Mesodermal cell (in vitro differentiated cells): Measurements from ENCODE around the gene NETO2.
"Not testable (repeated sequence)": the region's sequence is repeated elsewhere in the genome, so short reads cannot be mapped to it uniquely, and the experiment has no call there.

ENCODE experiments used
- H3K27ac ChIP-seq: 2 replicates; pipeline ENCODE4 v1.7.0; 2013; ENCODE audit warnings: mild to moderate bottlenecking, low read depth, low read length, moderate library complexity; ENCODE audit not compliant: severe bottlenecking
- H3K36me3 ChIP-seq: 2 replicates; pipeline ENCODE4 v1.7.1; 2013; ENCODE audit warnings: mild to moderate bottlenecking, low read length, moderate library complexity; ENCODE audit not compliant: control insufficient read depth, insufficient read depth
- H3K4me1 ChIP-seq: one replicate; pipeline ENCODE4 v1.7.1; 2013; ENCODE audit warnings: mild to moderate bottlenecking, low read length; ENCODE audit not compliant: insufficient read depth, control insufficient read depth, poor library complexity, severe bottlenecking
- H3K4me3 ChIP-seq: 2 replicates; pipeline ENCODE4 v1.7.0; 2013; ENCODE audit warnings: low read length, control low read depth, mild to moderate bottlenecking; ENCODE audit not compliant: insufficient read depth, poor library complexity, severe bottlenecking; ENCODE audit errors: extremely low read depth
- H3K9me3 ChIP-seq: 2 replicates; pipeline ENCODE4 v1.7.1; 2013; ENCODE audit warnings: mild to moderate bottlenecking, low read length, moderate library complexity; ENCODE audit not compliant: control insufficient read depth
- WGBS, 2 experiments: methylation state at CpG; one replicate each; pipeline ENCODE4 v1.1.5; 2013; ENCODE audit warnings: missing lambda C conversion rate in 2 of 2; ENCODE audit not compliant: insufficient coverage in 2 of 2; 5-methylcytosine and 5-hydroxymethylcytosine counted together

NETO2 gene

DNA sequence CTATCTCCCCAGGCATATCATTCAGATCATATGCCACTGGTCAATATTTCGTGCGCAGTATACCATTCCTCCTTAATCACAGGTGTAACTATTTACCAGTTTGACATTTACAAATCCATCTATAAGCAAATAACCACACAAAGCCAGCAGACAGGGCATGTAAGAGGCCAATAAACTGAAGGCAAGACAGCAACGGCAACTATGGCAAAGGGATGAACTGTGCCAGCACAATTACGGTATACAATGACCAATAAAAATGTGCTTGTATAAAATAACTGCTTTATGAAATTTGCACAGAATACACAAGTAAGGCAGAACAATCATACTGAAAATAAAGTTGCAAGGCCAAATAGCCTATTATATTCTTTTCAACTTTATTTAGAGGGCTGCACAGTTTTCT is 9.2 kb downstream of the NETO2 start:
- no peaks in the 10 kb centered on the region for H3K36me3 ChIP-seq
- WGBS, 2 experiments, result 60 to 100% methylated on average over 2 to 3 of the region's 4 CpGs
- H3K4me3 ChIP-seq, result no peak overlapping the region
- H3K4me1 ChIP-seq, result no peaks in the 10 kb centered on the region
- no peaks in the 10 kb centered on the region for H3K9me3 ChIP-seq
- H3K27ac ChIP-seq, result no peak overlapping the region

DNA sequence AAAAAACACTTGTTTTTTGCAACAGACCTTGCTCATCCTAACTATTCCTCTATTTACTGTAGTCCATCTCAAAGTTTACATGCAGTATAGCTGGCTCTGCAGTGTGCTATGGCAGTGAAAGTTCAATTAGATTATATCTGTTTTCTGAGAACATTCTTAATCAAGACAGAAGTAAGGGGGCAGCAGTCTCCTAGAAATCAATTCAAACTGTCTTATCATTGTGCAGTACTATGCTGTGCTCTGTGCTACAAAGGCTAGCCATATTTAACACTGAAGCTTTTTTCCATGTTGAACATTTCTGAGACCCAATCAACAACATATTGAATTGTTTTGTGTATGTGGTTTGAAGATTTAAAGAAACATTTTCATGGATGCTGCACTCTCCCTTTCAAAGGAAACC is 11.4 kb downstream of the NETO2 start:
- H3K4me3 ChIP-seq, result no peak overlapping the region
- no peaks in the 10 kb centered on the region for H3K4me1 ChIP-seq
- no peaks in the 10 kb centered on the region for H3K9me3 ChIP-seq
- H3K27ac ChIP-seq, result no peak overlapping the region
- H3K36me3 ChIP-seq, result peaks cover 6% of the 10 kb centered on the region

GRCh38 chr16:47129755-47130435 is 13.8 kb downstream of the NETO2 start:
- WGBS, 2 experiments, result 56 to 68% methylated on average over 4 of the region's 7 CpGs
- peaks cover 15% of the 10 kb centered on the region for H3K36me3 ChIP-seq
- no peak overlapping the region for H3K4me3 ChIP-seq
- no peaks in the 10 kb centered on the region for H3K4me1 ChIP-seq
- no peaks in the 10 kb centered on the region for H3K9me3 ChIP-seq
- peak overlapping the region; percentile 18 for H3K27ac ChIP-seq

- Histone ChIP-seq H3K9me3 (no peaks in the 10 kb centered on the region), H3K4me1 (no peaks in the 10 kb centered on the region), H3K36me3 (peaks cover 15% of the 10 kb centered on the region), H3K4me3 (no peak overlapping the region), H3K27ac (no peak overlapping the region)
- WGBS, 2 experiments, result 95% methylated on average over 2 of the region's 3 CpGs; no CpG with 5 or more reads in 1 of the 2 experiments
Observed at GRCh38 chr16:47127541-47127940, 16.2 kb downstream of the NETO2 start.

DNA sequence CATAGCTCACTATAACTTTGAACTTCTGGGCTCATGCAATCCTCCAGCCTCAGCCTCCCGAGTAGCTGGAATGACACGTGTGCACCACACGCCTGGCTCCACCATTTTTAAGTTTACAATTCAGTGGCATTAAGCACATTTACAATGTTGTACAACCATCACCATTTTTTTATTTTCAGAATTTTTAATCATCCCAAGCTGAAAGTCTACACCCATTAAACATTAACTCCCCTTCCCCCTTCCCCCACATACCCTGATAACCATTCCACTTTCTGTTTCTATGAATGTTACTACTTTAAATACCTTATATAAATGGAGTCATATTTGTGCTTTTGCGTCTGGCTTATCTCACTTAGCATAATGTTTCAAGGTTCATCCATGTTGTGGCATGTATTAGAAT is 18.0 kb downstream of the NETO2 start:
- Histone ChIP-seq H3K4me3 (no peak overlapping the region), H3K36me3 (peaks cover 26% of the 10 kb centered on the region), H3K27ac (no peak overlapping the region), H3K9me3 (no peaks in the 10 kb centered on the region), H3K4me1 (no peaks in the 10 kb centered on the region)
- WGBS, 2 experiments, result 93 to 98% methylated on average over 3 of the region's 4 CpGs

DNA sequence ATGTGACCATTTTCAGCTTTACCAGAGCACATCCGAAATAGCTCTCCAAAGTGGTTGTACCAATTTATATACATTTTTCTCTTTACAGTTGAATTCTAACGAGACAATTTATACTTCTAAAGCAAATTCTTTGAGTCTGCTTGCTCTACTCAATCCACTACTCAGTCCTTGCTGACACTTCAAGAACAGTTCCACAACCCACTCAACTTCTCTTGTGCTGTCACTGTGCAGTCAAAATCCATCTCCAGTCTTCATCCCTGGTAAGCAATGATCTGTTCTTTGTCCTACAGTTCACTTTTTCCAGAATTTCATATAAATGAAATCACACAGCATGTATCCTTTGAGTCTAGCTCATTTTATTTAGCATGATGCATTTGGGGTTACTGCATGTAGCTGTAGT is 30.6 kb downstream of the NETO2 start:
- Histone ChIP-seq H3K4me1 (no peaks in the 10 kb centered on the region), H3K4me3 (no peak overlapping the region), H3K27ac (no peak overlapping the region), H3K9me3 (no peaks in the 10 kb centered on the region), H3K36me3 (peaks cover 16% of the 10 kb centered on the region)
- WGBS, 2 experiments, result 71 to 94% methylated on average over 1 to 2 of the region's 2 CpGs

GRCh38 chr16:47110939-47111338 is 32.8 kb downstream of the NETO2 start:
- Histone ChIP-seq H3K36me3 (peaks cover 18% of the 10 kb centered on the region), H3K4me1 (no peaks in the 10 kb centered on the region), H3K9me3 (no peaks in the 10 kb centered on the region), H3K27ac (no peak overlapping the region), H3K4me3 (no peak overlapping the region)
- 93 to 100% methylated on average over 2 to 3 of the region's 3 CpGs for WGBS, 2 experiments

DNA sequence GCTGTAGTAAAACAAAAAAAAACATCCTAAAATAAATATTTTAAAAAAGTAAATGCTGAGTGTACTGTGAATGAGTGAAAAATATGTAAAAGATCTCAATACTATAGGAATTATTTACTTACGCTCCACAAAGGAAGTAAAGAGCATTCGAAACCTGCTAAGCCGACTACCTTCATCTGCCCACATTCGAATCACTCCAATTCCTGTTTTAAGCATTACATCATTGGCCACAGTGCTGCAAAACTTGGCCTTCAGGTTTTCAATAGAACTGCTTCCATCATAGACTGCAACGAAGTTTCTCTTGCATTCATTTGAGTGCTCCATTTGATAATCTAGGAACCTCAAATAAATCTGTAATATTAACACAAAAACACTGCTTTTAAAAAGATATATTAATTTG is 34.4 kb downstream of the NETO2 start:
- no peaks in the 10 kb centered on the region for H3K4me1 ChIP-seq
- peaks cover 21% of the 10 kb centered on the region for H3K36me3 ChIP-seq
- no peak overlapping the region for H3K27ac ChIP-seq
- WGBS, 2 experiments, result 91 to 98% methylated on average over 4 of the region's 5 CpGs
- no peaks in the 10 kb centered on the region for H3K9me3 ChIP-seq
- no peak overlapping the region for H3K4me3 ChIP-seq

DNA sequence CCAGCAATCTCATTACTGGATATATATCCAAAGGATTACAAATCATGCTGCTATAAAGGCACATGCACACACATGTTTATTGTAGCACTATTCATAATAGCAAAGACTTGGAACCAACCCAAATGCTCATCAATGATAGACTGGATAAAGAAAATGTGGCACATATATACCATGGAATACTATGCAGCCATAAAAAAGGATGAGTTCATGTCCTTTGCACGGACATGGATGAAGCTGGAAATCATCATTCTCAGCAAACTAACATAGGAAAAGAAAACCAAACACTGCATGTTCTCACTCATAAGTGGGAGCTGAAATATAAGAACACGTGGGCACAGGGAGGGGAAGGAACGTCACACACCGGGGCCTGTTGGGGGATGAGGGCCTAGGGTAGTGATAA is 40.8 kb downstream of the NETO2 start:
- H3K4me3 ChIP-seq, H3K9me3 ChIP-seq, H3K27ac ChIP-seq, H3K4me1 ChIP-seq: not testable (repeated sequence)
- WGBS, 2 experiments, result 93 to 95% methylated on average over 3 of the region's 4 CpGs
- peaks cover 21% of the 10 kb centered on the region for H3K36me3 ChIP-seq

DNA sequence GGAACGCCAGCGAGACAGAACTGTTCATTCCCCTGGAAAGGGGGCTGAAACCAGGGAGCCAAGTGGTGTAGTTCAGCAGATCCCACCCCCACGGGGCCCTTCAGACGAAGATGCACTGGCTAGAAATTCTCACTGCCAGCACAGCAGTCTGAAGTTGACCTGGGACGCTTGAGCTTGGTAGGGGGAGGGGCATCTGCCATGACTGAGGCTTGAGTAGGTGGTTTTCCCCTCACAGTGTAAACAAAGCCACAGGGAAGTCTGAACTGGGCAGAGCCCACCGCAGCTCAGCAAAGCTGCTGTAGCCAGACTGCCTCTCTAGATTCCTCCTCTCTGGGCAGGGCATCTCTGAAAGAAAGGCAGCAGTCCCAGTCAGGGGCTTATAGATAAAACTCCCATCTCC is 46.6 kb downstream of the NETO2 start:
- not testable (repeated sequence) for H3K4me1 ChIP-seq, H3K36me3 ChIP-seq, H3K9me3 ChIP-seq, H3K4me3 ChIP-seq
- peak overlapping the region; percentile 5 for H3K27ac ChIP-seq
- 70 to 93% methylated on average over 4 to 5 of the region's 6 CpGs for WGBS, 2 experiments

DNA sequence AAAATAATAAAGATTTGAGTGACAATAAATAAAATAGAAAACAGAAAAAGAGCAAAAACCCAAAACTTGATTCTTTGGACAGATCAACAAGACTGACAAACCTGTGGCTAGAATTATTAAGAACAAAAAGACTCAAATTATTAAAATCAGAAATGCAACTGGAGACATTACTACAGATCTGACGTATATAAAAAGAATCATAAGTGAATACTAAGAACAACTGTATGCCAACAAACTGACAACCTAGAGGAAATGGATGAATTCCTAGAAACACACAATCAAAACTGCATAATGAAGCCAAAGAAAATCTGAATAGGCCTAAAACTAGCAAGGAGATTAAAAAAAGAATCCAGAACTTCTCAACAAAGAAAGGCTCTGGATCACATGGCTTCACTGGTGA is 47.4 kb downstream of the NETO2 start:
- no peak overlapping the region for H3K4me3 ChIP-seq
- no peaks in the 10 kb centered on the region for H3K9me3 ChIP-seq
- no peak overlapping the region for H3K27ac ChIP-seq
- H3K36me3 ChIP-seq, result peaks cover 7% of the 10 kb centered on the region
- H3K4me1 ChIP-seq, result peaks cover 7% of the 10 kb centered on the region
- WGBS, 2 experiments, result no CpG with 5 or more reads among the region's 1 CpG
